Stimulated activated CD4-positive, alpha-beta T cell treated with anti-CD3 and anti-CD28 coated beads, Interleukin-15, amount 100 ng/mL, for 1 hour (primary cell): ENCODE measurements around the gene SIX1.

Experiments
- DNase-seq, 2 donors: peaks; one replicate each; pipeline ENCODE4 v3.0.0-alpha.2; 2020; ENCODE audit warnings: low read depth in 1 of 2, low spot score in 1 of 2

The SIX1 gene

GRCh38 chr14:60655898-60656685 lies 6.8 kb upstream of the SIX1 start:
- no peak for DNase-seq

GRCh38 chr14:60655119-60655897 lies 6.0 kb upstream of the SIX1 start:
- DNase-seq: no peak

DNA sequence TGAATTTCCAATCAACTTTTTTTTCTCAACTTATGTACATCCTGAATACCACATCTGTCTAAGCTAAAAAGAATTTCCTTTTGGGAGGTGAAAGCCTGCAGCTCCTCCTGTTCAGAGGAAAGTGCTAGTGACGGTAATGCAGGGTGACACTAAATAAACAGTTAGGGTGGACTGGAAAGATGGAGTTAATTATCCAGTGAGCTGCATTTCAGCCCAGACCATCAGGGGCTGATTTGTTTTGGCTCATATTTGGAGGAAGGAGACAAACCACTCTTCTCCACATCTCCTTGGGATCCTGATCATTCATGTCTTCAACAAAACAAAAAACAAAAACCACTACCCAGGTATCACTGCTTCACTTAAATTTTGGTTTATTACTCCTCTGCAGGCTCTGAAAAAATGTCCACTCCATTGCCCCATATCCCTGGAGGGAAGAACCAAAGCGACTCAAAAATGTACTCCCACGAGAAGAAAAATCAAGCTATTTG lies 5.1 kb upstream of the SIX1 start:
- DNase-seq: no peak

GRCh38 chr14:60653701-60654161 lies 4.5 kb upstream of the SIX1 start:
- DNase-seq: no peak

DNA sequence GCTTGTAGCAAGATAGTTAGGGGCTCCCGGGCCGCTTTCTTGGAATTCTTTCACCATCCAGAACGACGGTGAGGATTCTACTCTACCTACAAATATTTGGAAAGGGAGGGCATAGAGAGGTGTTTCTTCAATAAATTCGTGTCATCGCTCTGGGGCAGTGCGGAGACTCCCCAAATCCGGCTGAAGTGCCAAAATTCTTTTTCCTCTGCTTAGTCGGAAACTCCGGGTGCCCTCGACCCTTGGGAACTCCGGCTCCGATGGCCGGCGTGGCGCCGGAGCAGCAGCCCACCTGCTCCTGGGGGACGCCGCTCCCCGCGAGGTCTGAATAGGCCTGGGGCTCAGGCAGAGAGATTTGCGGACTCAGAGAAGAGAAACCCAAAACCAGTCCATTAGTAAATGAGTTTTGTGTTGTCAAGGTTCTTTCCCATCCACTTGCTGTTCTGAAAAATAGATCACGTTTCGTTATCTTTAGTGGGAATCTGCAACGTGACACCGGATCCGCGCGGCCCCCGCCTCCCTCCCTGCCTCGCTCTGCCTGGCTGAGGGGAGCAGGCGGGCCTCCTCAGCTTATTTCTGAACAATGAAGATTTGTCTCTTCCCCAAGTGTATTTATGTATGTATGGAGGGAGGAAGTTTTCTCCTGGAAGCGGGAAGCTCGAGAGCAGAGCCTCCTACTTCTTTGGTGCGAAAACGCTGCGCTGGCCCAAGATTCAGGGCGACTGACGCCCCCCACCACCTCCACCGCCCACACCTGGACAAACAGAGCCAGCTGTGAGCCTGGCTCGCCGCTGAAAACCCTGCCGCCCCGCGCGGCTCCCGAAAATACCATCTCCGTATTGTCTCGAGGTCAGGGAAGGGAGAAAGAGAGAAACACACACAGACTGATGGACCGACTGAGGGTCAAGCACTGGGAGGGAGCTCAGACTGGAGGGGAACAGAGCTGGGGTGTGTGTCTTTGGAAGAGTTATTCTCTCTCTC lies 3.7 kb upstream of the SIX1 start:
- DNase-seq: no peak

- DNase-seq: no peak
Measured at GRCh38 chr14:60651796-60652673, 2.8 kb upstream of the SIX1 start.

GRCh38 chr14:60651086-60651795 lies 2.0 kb upstream of the SIX1 start:
- DNase-seq: no peak

GRCh38 chr14:60650373-60650961 lies 1.2 kb upstream of the SIX1 start:
- no peak for DNase-seq

DNA sequence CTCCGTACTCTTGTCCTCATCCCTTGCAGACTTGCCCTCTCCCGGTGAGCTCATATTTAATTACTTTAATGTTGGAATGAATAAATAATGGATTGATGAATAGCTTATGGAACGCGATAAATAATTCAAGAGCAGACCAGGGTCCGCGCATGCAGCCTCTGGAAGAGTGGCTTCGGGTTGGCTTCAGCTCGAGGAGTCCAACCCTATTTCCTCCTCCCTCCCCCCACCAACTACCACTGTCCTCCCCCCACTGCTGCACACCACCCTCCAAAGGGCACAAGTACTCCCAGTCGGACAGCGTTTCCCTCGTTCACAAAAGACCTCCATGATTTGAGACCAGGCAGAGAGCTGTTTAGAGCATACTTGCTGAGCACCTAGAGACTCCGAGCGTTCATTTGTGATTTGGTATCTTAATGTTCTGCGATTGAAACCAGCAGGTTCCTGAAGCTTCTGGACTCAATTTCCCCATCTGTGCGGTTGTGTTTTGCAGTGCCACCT lies 647 bp upstream of the SIX1 start:
- no peak for DNase-seq

- DNase-seq: no peak
Measured at GRCh38 chr14:60648249-60648933, 886 bp downstream of the SIX1 start.

DNA sequence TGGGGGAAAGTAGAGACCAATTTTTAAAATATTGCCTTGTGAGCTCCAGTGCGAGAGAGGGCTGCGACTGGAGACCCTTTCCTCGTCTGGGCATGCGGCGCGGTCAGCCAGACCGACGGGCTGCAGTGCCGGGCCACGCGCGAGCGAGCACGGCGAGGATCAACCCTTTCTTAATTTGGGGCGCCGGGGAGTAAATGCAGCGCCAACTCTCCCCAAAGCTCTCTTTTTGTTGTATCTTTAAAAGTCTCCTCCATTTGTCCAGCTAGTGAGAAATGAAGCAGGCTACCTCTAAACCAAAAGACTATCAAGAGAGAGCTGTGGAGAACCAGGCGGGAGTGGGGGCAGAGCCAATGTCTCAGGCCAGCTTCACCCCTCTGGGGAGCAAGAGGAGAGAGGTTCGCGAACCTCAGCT lies 1.4 kb downstream of the SIX1 start:
- no peak for DNase-seq

- no peak for DNase-seq
Measured at GRCh38 chr14:60647081-60647836, 2.0 kb downstream of the SIX1 start.

GRCh38 chr14:60646226-60646818 lies 3.0 kb downstream of the SIX1 start:
- no peak for DNase-seq

GRCh38 chr14:60645126-60645741 lies 4.0 kb downstream of the SIX1 start:
- no peak for DNase-seq

GRCh38 chr14:60644666-60645065 lies 4.6 kb downstream of the SIX1 start:
- DNase-seq: no peak

DNA sequence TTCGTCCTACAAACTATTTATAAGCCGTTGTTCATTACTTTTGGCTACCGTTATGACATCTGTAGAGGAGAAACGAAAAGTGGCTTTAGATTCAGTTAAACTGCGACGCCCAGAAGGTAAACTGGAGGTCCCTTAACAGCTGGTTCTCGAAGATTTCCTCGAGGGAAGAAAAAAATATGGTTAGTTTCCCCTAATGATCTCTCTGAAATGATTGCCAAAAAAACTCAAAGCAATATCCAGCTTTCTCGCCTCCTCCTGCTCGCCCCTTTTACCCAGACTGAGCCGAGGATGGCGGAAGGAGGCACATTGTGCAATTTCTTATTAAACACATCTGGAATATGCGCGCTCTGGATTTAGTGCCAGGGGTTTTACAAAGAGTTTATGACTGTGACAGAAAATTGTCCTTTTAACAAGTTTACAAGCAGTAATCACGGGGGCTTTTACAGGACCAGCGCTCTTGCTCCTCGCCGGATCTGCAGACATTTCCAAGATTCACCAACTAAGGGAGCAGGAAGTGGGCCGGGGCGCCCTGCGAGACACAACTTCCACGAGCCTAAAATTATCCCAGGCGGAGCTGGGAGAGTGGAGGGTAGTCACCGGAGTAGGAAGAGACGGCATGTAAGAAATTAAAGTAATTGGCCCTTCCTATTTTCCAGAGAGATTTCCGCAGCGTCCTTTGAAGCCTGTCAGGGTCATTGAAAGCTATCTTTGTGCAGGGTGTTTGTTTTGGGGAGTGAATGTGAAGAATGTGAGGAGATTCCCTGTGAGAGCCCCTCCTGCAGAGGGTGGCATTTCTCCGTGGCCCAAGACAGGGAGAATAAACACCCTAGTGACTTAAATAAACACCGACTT lies 5.6 kb downstream of the SIX1 start:
- no peak for DNase-seq
